Measurements from ENCODE around the gene NKAPL.

The NKAPL gene

DNA sequence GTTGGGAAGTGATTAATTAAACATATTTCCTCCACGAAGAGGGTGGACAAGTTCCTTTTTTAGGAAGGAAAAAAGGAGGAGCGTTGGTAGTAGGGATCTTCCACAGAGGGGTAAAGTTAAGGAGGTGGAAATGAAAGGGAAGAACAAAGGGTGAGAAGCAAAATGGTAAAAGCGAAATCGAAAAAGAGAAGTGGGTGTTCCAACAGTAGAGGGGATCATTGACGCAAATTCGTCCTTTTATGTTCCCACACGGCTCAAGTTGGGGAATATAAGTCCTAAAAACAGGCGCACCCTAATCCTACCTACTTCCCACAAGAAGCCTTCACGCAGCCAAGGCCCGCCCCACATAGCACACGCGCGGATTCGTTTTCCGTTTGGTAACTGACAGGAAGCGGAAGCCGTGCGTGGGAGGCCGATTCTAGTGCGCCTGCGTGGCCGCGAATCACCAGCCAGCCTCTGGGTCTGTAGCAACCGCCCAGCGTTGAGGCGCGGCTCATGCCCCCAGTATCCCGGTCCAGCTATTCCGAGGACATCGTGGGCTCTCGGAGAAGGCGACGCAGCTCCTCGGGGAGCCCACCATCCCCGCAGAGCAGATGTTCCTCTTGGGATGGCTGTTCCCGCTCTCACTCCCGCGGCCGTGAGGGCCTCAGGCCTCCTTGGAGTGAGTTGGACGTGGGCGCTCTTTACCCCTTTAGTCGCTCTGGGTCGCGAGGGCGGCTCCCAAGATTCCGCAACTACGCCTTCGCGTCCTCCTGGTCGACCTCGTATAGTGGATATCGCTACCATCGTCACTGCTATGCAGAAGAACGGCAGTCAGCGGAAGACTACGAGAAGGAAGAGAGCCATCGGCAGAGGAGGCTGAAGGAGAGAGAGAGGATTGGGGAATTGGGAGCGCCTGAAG, at the start of gene NKAPL:
Gene NKAPL, plus strand, starts transcription at position 421 of the 901 bp plus-strand sequence. Its CDS starts 75 bp downstream, at position 496.
- TF ChIP-seq, protein P1, sequence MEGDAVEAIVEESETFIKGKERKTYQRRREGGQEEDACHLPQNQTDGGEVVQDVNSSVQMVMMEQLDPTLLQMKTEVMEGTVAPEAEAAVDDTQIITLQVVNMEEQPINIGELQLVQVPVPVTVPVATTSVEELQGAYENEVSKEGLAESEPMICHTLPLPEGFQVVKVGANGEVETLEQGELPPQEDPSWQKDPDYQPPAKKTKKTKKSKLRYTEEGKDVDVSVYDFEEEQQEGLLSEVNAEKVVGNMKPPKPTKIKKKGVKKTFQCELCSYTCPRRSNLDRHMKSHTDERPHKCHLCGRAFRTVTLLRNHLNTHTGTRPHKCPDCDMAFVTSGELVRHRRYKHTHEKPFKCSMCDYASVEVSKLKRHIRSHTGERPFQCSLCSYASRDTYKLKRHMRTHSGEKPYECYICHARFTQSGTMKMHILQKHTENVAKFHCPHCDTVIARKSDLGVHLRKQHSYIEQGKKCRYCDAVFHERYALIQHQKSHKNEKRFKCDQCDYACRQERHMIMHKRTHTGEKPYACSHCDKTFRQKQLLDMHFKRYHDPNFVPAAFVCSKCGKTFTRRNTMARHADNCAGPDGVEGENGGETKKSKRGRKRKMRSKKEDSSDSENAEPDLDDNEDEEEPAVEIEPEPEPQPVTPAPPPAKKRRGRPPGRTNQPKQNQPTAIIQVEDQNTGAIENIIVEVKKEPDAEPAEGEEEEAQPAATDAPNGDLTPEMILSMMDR (IDR thresholded peaks at IDR 0.05; ENCODE audit: insufficient read depth, missing control alignments) = no peak
- FAIRE-seq (no peak), DNase-seq (ENCODE audit: insufficient read length, low spot score) (no peak)

DNA sequence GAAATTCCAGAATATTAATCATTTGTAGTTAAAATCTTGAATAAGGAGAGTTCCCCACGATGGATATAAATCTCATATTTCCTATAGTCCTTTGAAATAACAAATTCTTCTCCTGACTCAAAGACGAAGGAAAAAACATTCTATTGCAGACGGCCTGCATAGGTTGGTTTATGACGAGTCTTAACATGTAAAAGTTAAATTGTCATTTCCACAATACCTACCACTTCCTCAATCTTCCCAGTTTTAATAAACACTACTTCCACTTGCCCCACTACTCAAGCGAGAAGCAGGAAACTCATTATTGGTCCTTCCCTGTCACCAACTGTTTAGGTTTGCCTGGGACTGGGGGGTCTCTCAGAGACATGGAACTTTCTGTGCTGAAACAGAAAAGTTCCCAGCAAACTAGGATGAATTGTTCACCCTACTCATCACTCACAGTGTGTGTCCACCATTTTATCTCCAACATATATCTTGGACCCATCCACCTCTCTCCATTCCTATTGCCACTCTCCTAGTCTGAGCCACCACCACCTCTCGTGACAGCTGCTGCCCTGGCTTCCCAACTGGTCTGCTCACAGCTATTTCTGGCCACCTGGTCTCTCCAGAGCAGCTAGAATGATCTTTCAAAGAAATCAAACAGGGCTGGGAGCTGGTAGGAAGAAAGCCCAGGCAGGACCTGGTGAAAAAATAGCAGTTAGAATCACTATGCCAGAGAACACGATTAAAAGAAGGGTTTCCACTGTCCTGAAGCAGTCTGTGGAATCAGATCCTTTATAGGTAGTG, 49.2 kb upstream of the NKAPL start:
- TF ChIP-seq, protein P1 (IDR thresholded peaks at IDR 0.05; ENCODE audit: insufficient read depth, missing control alignments) = no peak
- FAIRE-seq (no peak), DNase-seq (ENCODE audit: insufficient read length, low spot score) (no peak)

DNA sequence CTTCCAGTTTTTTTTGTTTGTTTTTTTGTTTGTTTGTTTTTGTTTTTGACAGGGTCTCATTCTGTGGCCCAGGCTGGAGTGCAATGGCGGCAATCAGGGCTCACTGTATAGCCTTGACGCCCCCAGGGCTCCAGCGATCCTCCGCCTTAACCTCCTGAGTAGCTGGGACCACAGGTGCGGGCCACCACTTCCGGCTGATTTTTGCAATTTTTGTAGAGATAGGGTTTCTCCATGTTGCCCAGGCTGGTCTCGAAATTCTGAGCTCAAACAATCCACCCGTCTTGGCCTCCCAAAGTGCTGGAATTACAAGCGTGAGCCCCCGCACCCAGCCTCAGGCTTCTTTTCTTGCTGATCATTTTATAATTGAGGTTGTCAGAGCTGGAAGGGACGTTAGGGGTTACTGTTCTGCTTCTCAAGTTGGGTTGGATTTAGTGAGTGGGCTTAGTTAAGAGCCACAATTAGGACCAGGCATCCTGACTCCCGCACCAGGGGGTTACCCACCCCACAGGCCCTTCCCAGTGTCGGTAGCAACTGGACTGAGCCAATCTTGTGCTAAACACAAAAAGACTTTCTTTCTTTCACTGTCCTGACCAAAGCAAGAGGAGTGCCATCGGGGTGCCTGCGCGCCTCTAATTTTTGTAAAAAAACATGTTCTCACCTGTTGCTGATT, 47.1 kb upstream of the NKAPL start:
- DNase-seq (ENCODE audit: insufficient read length, low spot score) (no peak), FAIRE-seq (no peak)

DNA sequence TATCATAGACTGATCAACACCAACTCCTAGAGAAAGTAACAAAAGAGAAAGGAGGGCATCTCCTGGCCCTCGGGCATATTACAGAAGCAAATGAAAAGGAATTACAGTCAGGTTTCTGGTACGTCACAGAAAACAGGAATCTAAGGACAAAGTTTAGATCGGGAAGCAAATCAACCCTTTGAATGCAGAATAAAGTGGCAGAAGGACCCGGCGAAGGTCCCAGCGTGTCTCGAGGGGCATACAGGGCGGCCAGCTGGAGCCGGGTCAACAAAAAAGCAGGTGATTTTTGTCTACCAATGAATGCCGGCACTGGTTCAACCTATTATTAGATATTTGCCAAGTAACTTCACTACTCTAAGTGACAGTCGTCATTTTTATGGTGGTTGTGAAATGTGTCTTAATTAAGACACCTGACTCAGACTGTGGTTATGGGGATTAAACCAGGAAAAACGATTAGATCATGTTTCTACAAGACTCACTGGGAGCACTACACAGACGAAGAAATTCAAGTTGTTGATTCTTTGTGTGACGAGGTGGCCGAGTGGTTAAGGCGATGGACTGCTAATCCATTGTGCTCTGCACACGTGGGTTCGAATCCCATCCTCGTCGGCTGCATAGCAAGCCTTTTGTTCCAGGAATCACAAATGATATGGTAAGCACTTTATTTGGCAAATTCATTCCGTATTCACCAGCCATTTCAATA, 46.4 kb upstream of the NKAPL start:
- FAIRE-seq (no peak), DNase-seq (ENCODE audit: insufficient read length, low spot score) (no peak)
- TF ChIP-seq, protein P1 (IDR thresholded peaks at IDR 0.05; ENCODE audit: insufficient read depth, missing control alignments) = no peak

More for the DNA sequence above, 47.1 kb upstream of the NKAPL start:
- TF ChIP-seq, protein P1 (IDR thresholded peaks at IDR 0.05; ENCODE audit: insufficient read depth, missing control alignments) = no peak

DNA sequence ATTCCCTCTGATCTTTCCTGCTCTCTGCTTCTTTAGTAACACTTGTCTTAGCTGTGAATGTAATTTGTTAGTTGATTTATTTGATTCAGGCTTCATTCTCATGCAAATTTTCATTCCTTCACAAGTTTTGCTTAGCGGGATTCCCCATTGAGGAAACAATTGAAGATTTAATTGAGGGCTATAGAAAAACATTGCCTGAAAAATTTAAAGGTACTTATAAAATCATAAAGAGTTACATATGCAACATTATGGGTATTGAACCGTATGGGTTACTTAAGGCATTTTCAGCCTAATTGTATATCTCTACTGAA, 45.9 kb upstream of the NKAPL start:
- DNase-seq (ENCODE audit: insufficient read length, low spot score) (no peak), FAIRE-seq (no peak)
- TF ChIP-seq, protein P1 (IDR thresholded peaks at IDR 0.05; ENCODE audit: insufficient read depth, missing control alignments) = no peak

DNA sequence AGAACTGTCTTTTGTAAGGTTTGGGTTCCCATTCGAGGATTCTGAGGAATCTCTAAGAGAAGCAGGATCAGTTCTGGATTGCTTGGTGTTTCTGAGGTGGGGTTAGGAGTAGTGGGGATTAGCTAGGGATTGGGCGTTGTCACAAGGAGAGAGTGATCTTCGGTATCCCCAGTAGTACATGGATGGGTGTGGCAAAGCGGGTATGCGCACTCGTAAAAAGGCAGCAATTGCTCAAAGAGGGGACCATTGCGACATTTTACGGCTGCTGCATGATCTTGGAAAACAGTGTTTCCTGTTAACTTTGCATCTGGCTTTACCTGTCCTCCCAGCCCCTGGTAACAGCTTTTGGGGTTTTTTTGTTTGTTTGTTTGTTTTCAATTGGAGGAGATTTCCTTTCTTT, 43.7 kb upstream of the NKAPL start:
- no peak for DNase-seq (ENCODE audit: insufficient read length, low spot score)
- TF ChIP-seq, protein P1 (IDR thresholded peaks at IDR 0.05; ENCODE audit: insufficient read depth, missing control alignments) = no peak
- FAIRE-seq = no peak

Measured in D721Med (cell line).